GM19035 (cell line): ENCODE measurements around the gene GMPPA.

Source experiments
- ATAC-seq: cut with Tn5 transposase; IDR thresholded peaks from one replicate; pipeline ENCODE4 v1.9.1; 2021; ENCODE audit not compliant: unreplicated experiment

The GMPPA gene

GRCh38 chr2:219537657-219538488, 39.2 kb downstream of the GMPPA start:
- ATAC-seq: no peak

DNA sequence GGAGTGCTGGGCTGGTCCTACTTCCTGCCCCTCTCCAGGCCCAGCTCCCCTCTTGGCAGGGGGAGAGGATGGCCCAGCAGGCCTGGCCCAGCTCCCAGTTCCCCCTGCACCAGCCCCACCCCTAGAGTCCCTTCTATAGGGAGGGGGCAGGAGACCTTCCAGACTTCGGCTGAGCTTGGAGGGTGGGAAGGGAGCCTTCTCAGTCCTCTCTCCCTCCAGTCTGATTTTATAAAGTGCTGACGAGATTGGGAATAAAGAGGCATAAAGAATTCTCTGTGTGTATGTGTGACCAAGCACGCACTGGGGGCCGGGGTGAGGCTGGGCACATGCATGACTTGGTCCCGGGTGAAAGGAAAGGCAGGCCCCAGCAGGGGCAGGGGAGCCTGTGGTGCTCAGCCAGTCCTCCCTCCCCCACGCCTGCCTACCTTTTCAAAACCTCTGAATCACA, 39.8 kb downstream of the GMPPA start:
- ATAC-seq: no peak

DNA sequence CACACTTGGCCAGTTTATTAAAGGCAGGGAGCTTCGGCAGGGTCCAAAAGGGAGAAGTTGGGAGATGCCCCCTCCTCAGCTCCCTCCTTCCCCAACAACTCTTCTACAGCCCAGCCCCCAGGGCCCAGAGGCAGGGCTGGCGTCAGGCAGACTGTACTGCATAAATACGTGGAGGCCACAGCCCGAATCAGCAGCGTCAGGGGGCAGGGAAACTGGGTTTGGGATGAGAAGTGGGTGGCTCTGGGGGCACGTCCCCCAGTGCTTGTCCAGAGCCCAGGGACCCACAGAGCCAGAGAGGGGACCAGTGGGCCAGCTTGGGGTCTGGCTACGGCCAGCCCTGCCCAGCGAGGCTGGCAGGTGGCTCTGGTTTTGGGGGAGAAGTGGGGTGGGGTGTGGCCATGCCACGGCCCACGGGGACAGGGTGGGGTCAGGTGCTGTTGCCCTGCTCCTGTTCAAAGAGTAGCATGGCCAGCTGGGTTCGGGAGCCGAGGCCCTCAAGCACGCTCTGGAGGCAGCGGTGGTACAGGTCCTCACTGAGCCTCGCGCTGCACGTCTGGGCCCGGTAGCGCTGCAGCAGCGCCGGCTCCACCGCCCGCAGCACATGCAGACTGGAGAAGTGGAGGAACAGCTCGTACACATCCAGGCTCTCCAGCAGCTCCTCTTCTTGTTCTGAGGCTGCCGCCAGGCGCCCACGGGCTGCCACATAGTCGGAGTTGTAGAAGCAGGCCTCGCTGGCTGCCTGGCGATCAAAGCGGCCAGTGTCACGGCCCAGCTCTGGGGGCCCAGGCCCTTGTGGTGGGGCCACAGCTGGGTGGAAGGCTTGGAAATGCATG, 40.5 kb downstream of the GMPPA start:
- no peak for ATAC-seq

- ATAC-seq: no peak
Observed at GRCh38 chr2:219539926-219540678, 41.4 kb downstream of the GMPPA start.

DNA sequence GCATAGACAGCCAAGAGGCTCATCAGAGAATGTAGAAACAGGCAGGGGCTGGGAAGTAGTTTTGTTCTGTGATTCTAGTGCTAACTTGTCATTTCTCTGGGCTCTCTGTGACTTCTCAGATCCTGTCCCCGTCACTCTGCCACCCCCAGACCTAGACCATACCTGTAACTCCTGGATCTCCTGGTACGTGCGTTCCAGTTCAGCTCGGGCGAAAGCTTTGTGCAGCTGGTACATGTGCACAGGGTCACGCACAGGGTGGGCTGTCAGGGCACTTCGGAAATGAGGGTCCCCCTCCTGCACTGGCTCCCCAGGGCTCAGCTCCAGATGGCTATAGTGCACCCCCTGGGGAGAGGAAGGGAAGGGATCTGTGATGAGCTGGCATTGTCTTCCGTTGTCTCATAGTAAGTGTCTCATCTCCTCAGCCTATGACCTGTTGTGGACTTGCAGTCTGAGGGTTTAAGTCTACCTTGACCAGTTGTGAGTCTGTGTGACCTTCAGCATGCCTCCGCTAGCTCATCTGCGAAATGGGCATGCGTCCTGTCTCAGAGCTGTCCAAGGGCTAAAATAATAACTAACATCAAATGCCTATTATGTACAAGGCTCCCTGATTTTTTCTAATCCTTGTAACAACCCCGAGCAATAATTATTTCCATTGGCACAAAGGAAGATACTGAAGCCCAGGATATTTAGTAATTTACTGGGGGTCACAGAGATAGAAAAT, 42.3 kb downstream of the GMPPA start:
- ATAC-seq: no peak

GRCh38 chr2:219541611-219542180, 43.0 kb downstream of the GMPPA start:
- ATAC-seq: peak; percentile 47

DNA sequence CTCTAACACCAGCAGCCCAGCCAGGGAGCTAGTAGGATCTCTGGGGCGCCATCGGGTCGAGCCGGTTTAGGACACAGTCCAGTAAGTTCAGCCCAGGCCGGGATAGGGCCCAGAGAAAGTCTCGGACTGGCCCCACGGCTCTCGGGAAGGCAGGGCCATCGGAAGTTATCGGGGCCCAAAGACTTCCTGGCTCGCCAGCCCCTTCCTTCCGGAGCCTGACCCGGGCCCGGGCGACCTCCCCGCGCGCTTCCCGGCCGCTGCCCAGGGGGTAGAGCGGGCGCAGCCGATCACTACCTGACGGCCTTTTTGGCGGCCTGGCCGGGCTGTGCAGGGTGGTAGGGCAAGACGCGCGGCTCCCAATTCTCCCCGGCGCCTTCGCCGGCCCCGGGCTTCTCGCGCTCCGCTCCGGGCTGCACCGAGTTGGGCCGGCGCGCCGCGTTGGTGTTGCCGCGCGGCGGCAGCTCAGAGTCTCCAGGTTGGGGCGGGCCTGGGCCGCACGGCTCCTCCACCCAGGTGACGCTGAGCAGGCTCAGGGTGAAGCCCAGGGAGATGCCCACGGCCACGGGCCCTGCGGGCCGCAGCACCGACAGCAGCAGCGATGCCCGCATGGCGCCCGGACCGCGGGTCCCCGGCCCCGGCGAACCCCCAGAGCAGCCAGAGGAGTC, 44.4 kb downstream of the GMPPA start:
- peak; percentile 40 for ATAC-seq

- peak; percentile 72 for ATAC-seq
Observed at GRCh38 chr2:219543596-219544358, 45.1 kb downstream of the GMPPA start, which contains the start of the genes CHPF and TMEM198. TSS of gene CHPF (minus strand) at chr2:219543809. CDS start at chr2:219543538, 271 bp downstream. TSS of gene TMEM198 (plus strand) at chr2:219544028. CDS start at chr2:219544728, 700 bp downstream.

GRCh38 chr2:219544567-219544966, 45.9 kb downstream of the GMPPA start:
- no peak for ATAC-seq

GRCh38 chr2:219545295-219545942, 46.7 kb downstream of the GMPPA start:
- ATAC-seq: no peak

DNA sequence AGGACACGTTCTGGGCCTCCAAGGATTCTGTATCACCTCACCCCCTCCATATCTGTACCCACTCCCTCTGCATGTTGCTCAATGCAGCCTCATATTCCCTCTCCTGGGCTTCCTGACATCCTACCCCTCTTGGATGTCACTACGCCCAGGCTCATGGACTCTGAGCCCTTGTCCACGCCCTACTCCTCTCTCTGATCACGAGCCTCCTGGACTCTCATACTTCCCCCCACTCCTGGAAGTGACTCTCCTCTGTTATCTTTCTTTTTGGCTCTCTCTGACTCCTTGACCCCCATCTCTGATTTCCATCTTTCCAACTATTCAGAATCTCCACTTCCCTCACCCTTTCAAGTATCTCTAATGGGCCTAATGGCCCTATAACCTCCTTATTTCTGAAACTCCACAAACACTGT, 47.3 kb downstream of the GMPPA start:
- ATAC-seq: no peak

DNA sequence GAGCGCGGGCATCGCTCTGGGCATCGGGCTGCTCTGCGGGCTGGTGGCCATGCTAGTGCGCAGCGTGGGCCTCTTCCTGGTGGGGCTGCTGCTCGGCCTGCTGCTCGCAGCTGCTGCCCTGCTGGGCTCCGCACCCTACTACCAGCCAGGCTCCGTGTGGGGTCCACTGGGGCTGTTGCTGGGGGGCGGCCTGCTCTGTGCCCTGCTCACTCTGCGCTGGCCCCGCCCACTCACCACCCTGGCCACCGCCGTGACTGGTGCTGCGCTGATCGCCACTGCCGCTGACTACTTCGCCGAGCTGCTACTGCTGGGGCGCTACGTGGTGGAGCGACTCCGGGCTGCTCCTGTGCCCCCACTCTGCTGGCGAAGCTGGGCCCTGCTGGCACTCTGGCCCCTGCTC, 48.9 kb downstream of the GMPPA start:
- ATAC-seq: no peak

DNA sequence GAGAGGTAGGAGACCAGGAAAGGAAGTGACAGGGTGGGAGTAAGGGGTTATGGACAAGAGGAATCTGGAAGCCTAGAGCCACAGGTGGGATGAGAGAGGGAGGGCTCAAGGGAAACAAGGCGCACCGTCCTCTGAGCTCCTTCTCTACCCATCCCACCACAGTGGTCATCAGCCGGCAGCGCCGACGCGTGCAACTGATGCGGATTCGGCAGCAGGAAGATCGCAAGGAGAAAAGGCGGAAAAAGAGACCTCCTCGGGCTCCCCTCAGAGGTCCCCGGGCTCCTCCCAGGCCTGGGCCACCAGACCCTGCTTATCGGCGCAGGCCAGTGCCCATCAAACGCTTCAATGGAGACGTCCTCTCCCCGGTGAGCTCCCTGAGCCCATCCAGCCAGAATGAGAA, 50.3 kb downstream of the GMPPA start:
- ATAC-seq: no peak

DNA sequence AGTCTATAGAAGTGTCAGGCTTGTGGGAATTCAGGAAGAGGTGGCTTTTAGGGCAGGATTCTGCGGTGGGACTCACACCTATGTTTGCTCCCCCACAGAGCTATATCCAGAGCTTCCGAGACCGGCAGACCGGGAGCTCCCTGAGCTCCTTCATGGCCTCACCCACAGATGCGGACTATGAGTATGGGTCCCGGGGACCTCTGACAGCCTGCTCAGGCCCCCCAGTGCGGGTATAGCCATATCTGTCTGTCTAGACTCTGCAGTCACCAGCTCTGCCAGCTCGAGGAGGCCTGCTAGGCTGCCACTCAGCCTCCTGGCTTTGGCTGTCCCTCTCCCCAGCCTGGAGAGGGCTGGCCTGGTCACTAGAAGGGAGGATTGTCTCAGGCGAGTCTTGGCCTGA, 50.9 kb downstream of the GMPPA start:
- no peak for ATAC-seq

DNA sequence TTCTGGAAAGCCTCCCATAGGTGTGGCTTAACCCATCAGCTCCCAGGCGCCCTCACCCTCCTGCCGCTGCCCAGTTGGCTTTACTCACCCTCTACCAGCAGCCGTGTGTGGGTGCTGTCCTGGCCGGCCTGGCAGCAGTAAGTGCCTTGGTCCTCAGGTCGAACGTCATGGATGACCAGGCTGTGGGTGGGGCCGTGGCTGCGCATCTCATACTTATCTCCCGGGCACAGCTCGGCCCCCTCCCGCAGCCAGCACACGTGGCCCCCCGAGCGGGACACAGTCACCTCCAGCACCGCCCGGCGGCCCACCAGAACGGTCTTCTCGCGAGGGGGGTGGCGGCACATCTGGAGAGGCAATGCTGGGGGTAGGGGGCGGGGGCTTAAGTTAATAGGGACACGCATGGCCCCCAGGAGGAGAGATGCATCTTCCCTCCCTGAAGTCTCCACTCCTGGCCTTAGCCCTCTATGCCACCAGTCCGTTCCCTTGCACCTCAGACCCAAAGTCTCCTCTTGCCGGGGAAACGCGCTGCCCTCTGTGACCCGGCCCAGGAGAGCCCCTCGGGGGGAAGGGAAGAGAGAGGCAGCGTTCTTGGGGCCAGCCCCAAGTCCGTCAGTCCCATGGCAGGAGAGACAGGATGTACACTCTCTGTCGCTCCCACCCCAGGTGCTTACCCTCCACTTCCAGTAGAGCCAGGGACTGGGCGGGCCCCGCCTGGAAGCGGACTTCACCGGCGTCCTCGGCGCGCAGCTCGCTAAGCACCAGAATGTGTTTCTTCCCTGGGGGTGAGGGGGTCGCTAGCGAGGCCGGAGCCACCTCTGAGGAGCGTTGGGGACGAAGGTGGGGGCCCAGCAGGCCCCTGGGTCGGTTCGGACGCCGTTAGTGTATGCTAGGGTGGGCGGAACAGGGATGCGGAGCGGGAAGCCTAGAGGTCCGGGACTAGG, 53.0 kb downstream of the GMPPA start:
- peak; percentile 9 for ATAC-seq

DNA sequence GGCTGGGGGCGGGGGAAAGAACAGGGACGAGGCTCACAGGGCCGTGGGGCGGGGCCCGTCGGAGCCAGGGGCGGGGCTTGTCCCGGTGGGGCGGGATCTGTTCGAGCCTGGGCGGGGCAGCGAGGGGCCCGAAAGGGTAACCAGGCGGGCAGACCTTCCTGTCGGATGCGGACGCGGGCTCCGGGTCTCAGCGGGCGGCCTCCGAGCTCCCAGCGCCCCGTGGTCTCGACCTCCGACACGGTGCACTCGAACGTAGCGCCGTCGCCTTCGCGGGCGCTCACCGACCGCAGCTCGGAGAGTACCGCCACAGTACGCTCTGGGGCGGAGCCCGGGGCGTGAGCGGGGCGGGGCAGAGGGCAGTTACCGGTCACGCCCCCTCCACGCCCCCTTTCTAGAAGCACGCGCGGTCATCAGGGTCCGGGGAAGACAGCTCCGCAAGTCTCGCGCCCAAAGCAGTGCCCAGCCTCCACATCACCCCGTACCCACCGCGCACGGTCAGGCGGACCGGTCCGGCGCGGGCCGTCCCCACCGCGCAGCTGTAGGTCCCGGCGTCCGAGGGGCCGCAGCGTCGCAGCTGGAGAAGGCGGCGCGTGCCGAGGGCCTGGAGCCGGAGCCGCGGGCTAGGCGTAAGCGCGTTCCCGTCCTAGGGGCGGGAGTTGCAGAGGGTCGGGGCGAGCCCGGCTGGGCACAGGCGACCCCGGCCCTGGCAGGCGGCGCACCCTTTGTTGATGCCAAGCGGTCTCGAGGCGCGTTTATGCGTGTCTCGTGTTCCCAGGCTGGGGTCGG, 53.9 kb downstream of the GMPPA start:
- ATAC-seq: peak; percentile 92

GRCh38 chr2:219553168-219553417, 54.4 kb downstream of the GMPPA start:
- ATAC-seq: no peak
